GM12892 (cell line): ENCODE results near the gene CCNB3.

ENCODE experiments used
- POLR2AphosphoS5 ChIP-seq: IDR thresholded peaks from 2 replicates; pipeline ENCODE4 v1.6.1; 2011; ENCODE audit warnings: low read depth, low read length, control low read depth
- TAF1 ChIP-seq: IDR thresholded peaks from 2 replicates; pipeline ENCODE4 v1.6.1; 2011; ENCODE audit warnings: low read depth, mild to moderate bottlenecking, control low read depth, low read length, borderline replicate concordance

- TF ChIP-seq POLR2AphosphoS5 (no peak), TAF1 (no peak)
Observed at GRCh38 chrX:50167366-50167765, 37.2 kb upstream of the CCNB3 start.
